OCI-LY3 (cell line): ENCODE results near the gene DCST1.

ENCODE experiments used
- EZH2phosphoT487 ChIP-seq: fragments of 200-600 bp; shearing (Covaris generic); IDR thresholded peaks from 2 replicates; pipeline ENCODE4 v1.6.1; 2018; ENCODE audit warnings: antibody characterized with exemption, mixed run types, low read depth
- TF ChIP-seq, protein P1 (sequence below): fragments of 200-600, 300-600 bp; sonication (generic); IDR thresholded peaks from 2 replicates; pipeline ENCODE4 v1.5.1; 2014; ENCODE audit warnings: antibody characterized with exemption, low read length, low read depth

GRCh38 chr1:155005076-155006011 lies 28.3 kb upstream of the DCST1 start:
- TF ChIP-seq, protein P1, sequence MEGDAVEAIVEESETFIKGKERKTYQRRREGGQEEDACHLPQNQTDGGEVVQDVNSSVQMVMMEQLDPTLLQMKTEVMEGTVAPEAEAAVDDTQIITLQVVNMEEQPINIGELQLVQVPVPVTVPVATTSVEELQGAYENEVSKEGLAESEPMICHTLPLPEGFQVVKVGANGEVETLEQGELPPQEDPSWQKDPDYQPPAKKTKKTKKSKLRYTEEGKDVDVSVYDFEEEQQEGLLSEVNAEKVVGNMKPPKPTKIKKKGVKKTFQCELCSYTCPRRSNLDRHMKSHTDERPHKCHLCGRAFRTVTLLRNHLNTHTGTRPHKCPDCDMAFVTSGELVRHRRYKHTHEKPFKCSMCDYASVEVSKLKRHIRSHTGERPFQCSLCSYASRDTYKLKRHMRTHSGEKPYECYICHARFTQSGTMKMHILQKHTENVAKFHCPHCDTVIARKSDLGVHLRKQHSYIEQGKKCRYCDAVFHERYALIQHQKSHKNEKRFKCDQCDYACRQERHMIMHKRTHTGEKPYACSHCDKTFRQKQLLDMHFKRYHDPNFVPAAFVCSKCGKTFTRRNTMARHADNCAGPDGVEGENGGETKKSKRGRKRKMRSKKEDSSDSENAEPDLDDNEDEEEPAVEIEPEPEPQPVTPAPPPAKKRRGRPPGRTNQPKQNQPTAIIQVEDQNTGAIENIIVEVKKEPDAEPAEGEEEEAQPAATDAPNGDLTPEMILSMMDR: no peak
- TF ChIP-seq EZH2phosphoT487: no peak
